Breast epithelium (tissue), 4 donors: ENCODE results near the gene SFXN1. TPM values are rescaled to one million over a fixed set of nuclear protein-coding genes. Genes with fewer than 3 reads are reported as not detected.

Experiments used
- DNase-seq, 2 donors: peaks; one replicate each; pipeline ENCODE4 v3.0.0-alpha.2; 2019; ENCODE audit warnings: low spot score in 2 of 2
- H3K27ac ChIP-seq, 2 donors: fragments of 200-600 bp; sonication (generic) in 1 of 2; one replicate each; pipeline ENCODE4 v1.5.1; 2016 to 2019; ENCODE audit warnings: mild to moderate bottlenecking in 1 of 2
- H3K27me3 ChIP-seq, 2 donors: fragments of 200-600 bp; sonication (generic) in 1 of 2; one replicate each; pipeline versions ENCODE4 v1.5.1 to v1.6.0; 2017 to 2019; ENCODE audit warnings: control low read depth in 1 of 2, mild to moderate bottlenecking in 1 of 2
- H3K36me3 ChIP-seq: fragments of 200-600 bp; one replicate; pipeline ENCODE4 v1.5.1; 2019
- H3K4me1 ChIP-seq, 2 donors: fragments of 200-600 bp; sonication (generic); one replicate each; pipeline ENCODE4 v1.5.1; 2016 to 2019; ENCODE audit warnings: control low read depth in 1 of 2
- H3K4me3 ChIP-seq, 3 donors: fragments of 200-600 bp; sonication (generic); 1 replicate in 2 of 3; 2 replicates in 1 of 3; pipeline ENCODE4 v1.5.1; 2016 to 2019; ENCODE audit warnings: mild to moderate bottlenecking in 3 of 3, moderate library complexity in 2 of 3
- H3K9me3 ChIP-seq, 2 donors: fragments of 200-600 bp; sonication (generic) in 1 of 2; one replicate each; pipeline ENCODE4 v1.5.1; 2016 to 2019; ENCODE audit warnings: control low read depth in 1 of 2
- CTCF ChIP-seq, 3 donors: fragments of 450-650 bp; IDR thresholded peaks; one replicate each; pipeline ENCODE4 v1.5.1; 2016 to 2017; ENCODE audit warnings: antibody characterized with exemption in 3 of 3, mild to moderate bottlenecking in 3 of 3, moderate library complexity in 3 of 3
- POLR2A ChIP-seq: fragments of 450-650 bp; IDR thresholded peaks from one replicate; pipeline ENCODE4 v1.6.1; 2016; ENCODE audit warnings: antibody characterized with exemption, mild to moderate bottlenecking, moderate library complexity
- POLR2AphosphoS5 ChIP-seq, 3 donors: sonication (generic); formaldehyde crosslinking; IDR thresholded peaks; one replicate each; pipeline ENCODE4 v1.6.1; 2017; ENCODE audit warnings: antibody characterized with exemption in 3 of 3
- intact Hi-C: fragments of 100-400 bp; cut with DNase I; formaldehyde crosslinking; loops from one replicate; pipeline ENCODE4 v1.15.1; 2023; ENCODE audit warnings: low total_unique reads
- total RNA-seq, 3 donors: library from RNA; depleted of rRNA; stranded (reverse); fragments of >200 nt; gene quantifications; one replicate each; pipeline ENCODE4 v1.1.0, GENCODE V29; 2016

The SFXN1 gene
- total RNA-seq, 3 donors from 2014 or later, result 16.6 to 30.5 (median 20.9) TPM

- Histone ChIP-seq H3K27me3 (no peaks in the 10 kb centered on the region), H3K9me3 (no peaks in the 10 kb centered on the region), H3K36me3 (no peaks in the 10 kb centered on the region), H3K27ac (no peak overlapping the region), H3K4me1 (no peaks in the 10 kb centered on the region), H3K4me3 (no peak overlapping the region)
- DNase-seq, result no peak
- TF ChIP-seq POLR2AphosphoS5 (IDR thresholded peaks at IDR 0.05), result no peak
- TF ChIP-seq POLR2A, result no peak
- no peak for TF ChIP-seq CTCF (IDR thresholded peaks at IDR 0.05)
- intact Hi-C loops, result no loop called here
These were observed 60.2 kb downstream of the SFXN1 start for GRCh38 chr5:175538576-175538975.

- Histone ChIP-seq H3K27me3 (no peaks in the 10 kb centered on the region), H3K4me1 (no peaks in the 10 kb centered on the region), H3K27ac (no peak overlapping the region), H3K36me3 (no peaks in the 10 kb centered on the region), H3K9me3 (no peaks in the 10 kb centered on the region), H3K4me3 (no peak overlapping the region)
- TF ChIP-seq POLR2AphosphoS5 (IDR thresholded peaks at IDR 0.05) (no peak), CTCF (IDR thresholded peaks at IDR 0.05) (no peak), POLR2A (no peak)
- intact Hi-C loops, result no loop called here
- DNase-seq, result no peak
These were observed 61.6 kb downstream of the SFXN1 start for GRCh38 chr5:175539936-175540335.

- Histone ChIP-seq H3K27ac (no peak overlapping the region), H3K27me3 (no peaks in the 10 kb centered on the region), H3K9me3 (no peaks in the 10 kb centered on the region), H3K4me1 (no peaks in the 10 kb centered on the region), H3K4me3 (no peak overlapping the region), H3K36me3 (no peaks in the 10 kb centered on the region)
- TF ChIP-seq POLR2A (no peak), CTCF (IDR thresholded peaks at IDR 0.05) (no peak), POLR2AphosphoS5 (IDR thresholded peaks at IDR 0.05) (no peak)
- no peak for DNase-seq
- intact Hi-C loops, result no loop called here
These were observed 62.9 kb downstream of the SFXN1 start for GRCh38 chr5:175541264-175541663.

- peaks cover 0 to 8% of the 10 kb centered on the region in 2 donors for H3K27me3 ChIP-seq
- no peak for DNase-seq
- no peak overlapping the region for H3K4me3 ChIP-seq
- no peaks in the 10 kb centered on the region for H3K9me3 ChIP-seq
- H3K36me3 ChIP-seq, result no peaks in the 10 kb centered on the region
- intact Hi-C loops, result no loop called here
- no peaks in the 10 kb centered on the region for H3K4me1 ChIP-seq
- no peak overlapping the region for H3K27ac ChIP-seq
- no peak for TF ChIP-seq CTCF (IDR thresholded peaks at IDR 0.05)
- no peak for TF ChIP-seq POLR2AphosphoS5 (IDR thresholded peaks at IDR 0.05)
- TF ChIP-seq POLR2A, result no peak
These were observed 64.0 kb downstream of the SFXN1 start for GRCh38 chr5:175542232-175542965.

- no peak for TF ChIP-seq POLR2AphosphoS5 (IDR thresholded peaks at IDR 0.05)
- H3K27ac ChIP-seq, result no peak overlapping the region
- intact Hi-C loops, result no loop called here
- H3K4me3 ChIP-seq, result no peak overlapping the region
- H3K4me1 ChIP-seq, result no peaks in the 10 kb centered on the region
- no peak for DNase-seq
- peaks cover 0 to 10% of the 10 kb centered on the region in 2 donors for H3K27me3 ChIP-seq
- H3K36me3 ChIP-seq, result no peaks in the 10 kb centered on the region
- no peaks in the 10 kb centered on the region for H3K9me3 ChIP-seq
These were observed 64.5 kb downstream of the SFXN1 start for GRCh38 chr5:175542966-175543235.

- H3K4me1 ChIP-seq, result no peaks in the 10 kb centered on the region
- no peak overlapping the region for H3K4me3 ChIP-seq
- peaks cover 0 to 20% of the 10 kb centered on the region in 2 donors for H3K27me3 ChIP-seq
- no peaks in the 10 kb centered on the region for H3K9me3 ChIP-seq
- no peak for DNase-seq
- intact Hi-C loops, result no loop called here
- no peak for TF ChIP-seq POLR2A
- no peak overlapping the region for H3K27ac ChIP-seq
- no peaks in the 10 kb centered on the region for H3K36me3 ChIP-seq
These were observed 65.8 kb downstream of the SFXN1 start for GRCh38 chr5:175544108-175544511.
